Femur (tissue), 1 donor: ENCODE results near the gene RFXANK.

Experiments
- DNase-seq: peaks from one replicate; pipeline ENCODE4 v3.0.0-alpha.2; 2017

The RFXANK gene

GRCh38 chr19:19234220-19234816 lies 42.3 kb downstream of the RFXANK start:
- no peak for DNase-seq

DNA sequence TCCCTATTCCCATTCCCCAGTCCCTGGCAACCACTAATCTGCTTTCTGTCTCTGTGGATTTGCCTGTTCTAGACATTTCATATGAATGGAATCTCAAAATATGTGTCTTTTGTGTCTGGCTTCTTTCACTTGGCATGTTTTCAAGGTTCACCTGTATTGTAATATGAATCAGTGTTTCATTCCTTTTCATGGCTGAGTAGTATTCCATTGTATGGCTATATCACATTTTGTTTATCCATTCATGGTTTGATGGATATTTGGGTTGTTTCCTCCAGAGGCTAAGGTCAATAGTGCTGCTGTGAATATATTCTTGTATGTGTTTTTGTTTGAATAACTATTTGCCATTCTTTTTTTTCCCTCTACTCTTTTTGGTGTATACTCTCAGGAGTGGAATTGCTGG lies 44.1 kb downstream of the RFXANK start:
- DNase-seq, result no peak

DNA sequence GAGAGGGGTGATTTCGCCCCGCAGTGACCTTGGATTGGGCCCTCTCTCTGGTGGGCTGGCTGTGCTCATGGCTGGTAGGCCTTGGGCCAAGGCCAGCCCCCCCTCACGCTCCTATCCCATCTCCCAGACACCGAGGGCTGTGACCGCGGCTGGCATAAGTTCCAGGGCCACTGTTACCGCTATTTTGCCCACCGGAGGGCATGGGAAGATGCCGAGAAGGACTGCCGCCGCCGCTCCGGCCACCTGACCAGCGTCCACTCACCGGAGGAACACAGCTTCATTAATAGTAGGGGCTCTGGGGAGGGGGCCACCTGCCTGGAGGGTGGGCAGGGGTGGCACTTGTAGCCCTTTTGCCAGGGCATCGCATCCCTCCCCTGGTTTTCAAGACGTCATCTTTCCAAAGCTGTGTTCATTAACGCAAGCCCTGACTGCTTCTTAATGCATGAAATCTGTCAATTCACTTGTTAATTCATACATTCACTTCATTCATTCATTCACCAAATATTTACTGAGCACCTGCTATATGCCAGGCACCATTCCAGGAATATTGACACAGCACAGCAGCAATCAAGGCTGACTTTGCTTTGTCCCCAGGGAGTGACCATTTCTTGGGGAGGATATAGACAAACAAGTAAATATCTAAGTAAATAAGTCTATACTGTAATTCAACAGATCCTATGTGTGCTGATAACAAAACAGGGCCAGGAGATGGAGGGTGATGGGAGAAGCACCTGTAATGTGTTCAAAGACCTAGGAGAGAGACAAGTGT lies 46.3 kb downstream of the RFXANK start:
- no peak for DNase-seq

DNA sequence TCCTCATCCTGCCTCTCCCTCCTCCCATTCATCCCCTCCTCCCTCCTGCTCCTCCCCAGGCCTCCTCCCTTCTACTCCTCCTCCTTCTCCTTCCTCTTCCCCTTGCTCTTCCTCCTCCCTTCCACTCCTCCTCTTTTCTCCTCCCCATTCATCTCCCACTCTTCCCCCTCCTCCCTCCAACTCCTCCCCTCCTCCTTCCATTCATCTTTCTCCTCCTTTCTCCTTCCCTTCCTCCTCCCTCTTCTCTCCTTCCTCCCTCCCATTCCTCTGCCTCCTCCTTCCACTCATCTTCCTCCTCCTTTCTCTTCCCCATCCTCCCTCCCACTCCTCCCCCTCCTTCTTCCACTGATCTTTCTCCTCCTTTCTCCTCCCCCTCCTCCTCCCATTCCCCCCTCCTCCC lies 47.6 kb downstream of the RFXANK start:
- no peak for DNase-seq

DNA sequence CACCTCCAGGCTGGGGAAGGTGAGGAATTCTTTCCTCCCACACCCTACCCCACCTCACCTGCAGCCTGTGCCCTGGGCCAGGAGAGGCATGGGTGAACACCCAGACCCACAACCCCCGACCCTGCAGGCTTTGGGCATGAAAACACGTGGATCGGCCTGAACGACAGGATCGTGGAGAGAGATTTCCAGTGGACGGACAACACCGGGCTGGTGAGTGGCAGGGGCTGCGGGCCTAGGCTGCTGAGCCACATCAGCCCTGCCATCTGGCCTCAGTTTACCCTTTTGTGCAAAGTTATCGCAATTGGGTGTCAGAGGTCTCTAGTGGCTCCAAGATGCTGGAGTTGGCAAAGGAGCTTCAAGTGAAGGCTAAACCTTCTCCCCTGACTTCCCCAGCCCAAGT lies 48.4 kb downstream of the RFXANK start:
- DNase-seq, result no peak

- no peak for DNase-seq
These were observed 58.2 kb downstream of the RFXANK start for GRCh38 chr19:19250196-19250801.
